Measurements from ENCODE around the gene JPT2. TPM values are rescaled to one million over a fixed set of nuclear protein-coding genes. Genes with fewer than 3 reads are reported as not detected.

JPT2 gene
- total RNA-seq, 2 donors from 2014 or later: 56.6 to 75.3 TPM

GRCh38 chr16:1707193-1707790 is 29.2 kb downstream of the JPT2 start:
- H3K27ac ChIP-seq: peak overlapping the region; percentile 80 to 88
- intact Hi-C loops (cut with DNase I): loop anchor here (10.0 kb wide), 1 partner anchor 92 kb away; the partner anchor contains the start of genes CRAMP1 and IFT140
- no peaks in the 10 kb centered on the region for H3K36me3 ChIP-seq
- H3K4me3 ChIP-seq: peak overlapping the region; percentile 47 to 87
- H3K27me3 ChIP-seq (replicated peaks; ENCODE audit: insufficient read depth): no peaks in the 10 kb centered on the region
- no peaks in the 10 kb centered on the region for H3K9me3 ChIP-seq
- 6% methylated on average over 15 of the region's 16 CpGs for WGBS
- no peak for DNase-seq (ENCODE audit: low spot score)
- H3K4me1 ChIP-seq (replicated peaks): peaks cover 13% of the 10 kb centered on the region
- no peak for TF ChIP-seq POLR2A (IDR thresholded peaks at IDR 0.05)
- no peak for TF ChIP-seq CTCF (IDR thresholded peaks at IDR 0.05)
- no peak for TF ChIP-seq POLR2AphosphoS5 (IDR thresholded peaks at IDR 0.05)

GRCh38 chr16:1708083-1708767 is 30.1 kb downstream of the JPT2 start:
- Histone ChIP-seq H3K4me3 (peak overlapping the region in 1 of 2 donors; percentile 87), H3K27ac (no peak overlapping the region), H3K36me3 (no peaks in the 10 kb centered on the region), H3K27me3 (replicated peaks; ENCODE audit: insufficient read depth) (no peaks in the 10 kb centered on the region), H3K4me1 (replicated peaks) (peaks cover 13% of the 10 kb centered on the region), H3K9me3 (no peaks in the 10 kb centered on the region)
- intact Hi-C loops (cut with DNase I): loop anchor here (10.0 kb wide), 1 partner anchor 93 kb away; the partner anchor contains the start of genes CRAMP1 and IFT140
- 89% methylated on average over 18 of the region's 18 CpGs for WGBS
- DNase-seq (ENCODE audit: low spot score): no peak
- TF ChIP-seq CTCF (IDR thresholded peaks at IDR 0.05): no peak
- TF ChIP-seq POLR2AphosphoS5 (IDR thresholded peaks at IDR 0.05): no peak
- no peak for TF ChIP-seq POLR2A (IDR thresholded peaks at IDR 0.05)

GRCh38 chr16:1708768-1709180 is 30.7 kb downstream of the JPT2 start:
- DNase-seq (ENCODE audit: low spot score): no peak
- intact Hi-C loops (cut with DNase I): loop anchor here (10.0 kb wide), 1 partner anchor 94 kb away; the partner anchor contains the start of genes CRAMP1 and IFT140
- no peak for TF ChIP-seq CTCF (IDR thresholded peaks at IDR 0.05)
- TF ChIP-seq POLR2AphosphoS5 (IDR thresholded peaks at IDR 0.05): no peak
- no peak for TF ChIP-seq POLR2A (IDR thresholded peaks at IDR 0.05)
- no peaks in the 10 kb centered on the region for H3K27me3 ChIP-seq (replicated peaks; ENCODE audit: insufficient read depth)
- no peaks in the 10 kb centered on the region for H3K36me3 ChIP-seq
- H3K4me3 ChIP-seq: no peak overlapping the region
- 73% methylated on average over 13 of the region's 13 CpGs for WGBS
- H3K9me3 ChIP-seq: no peaks in the 10 kb centered on the region
- peaks cover 13% of the 10 kb centered on the region for H3K4me1 ChIP-seq (replicated peaks)
- no peak overlapping the region for H3K27ac ChIP-seq

- H3K27me3 ChIP-seq (replicated peaks; ENCODE audit: insufficient read depth): no peaks in the 10 kb centered on the region
- no peaks in the 10 kb centered on the region for H3K9me3 ChIP-seq
- H3K36me3 ChIP-seq: no peaks in the 10 kb centered on the region
- TF ChIP-seq CTCF (IDR thresholded peaks at IDR 0.05): no peak
- TF ChIP-seq POLR2AphosphoS5 (IDR thresholded peaks at IDR 0.05): no peak
- TF ChIP-seq POLR2A (IDR thresholded peaks at IDR 0.05): no peak
- DNase-seq (ENCODE audit: low spot score): no peak
- H3K4me1 ChIP-seq (replicated peaks): peaks cover 13% of the 10 kb centered on the region
- intact Hi-C loops (cut with DNase I): loop anchor here (10.0 kb wide), 1 partner anchor 95 kb away; the partner anchor contains the start of genes CRAMP1 and IFT140
- WGBS: 83% methylated on average over 15 of the region's 15 CpGs
- H3K4me3 ChIP-seq: no peak overlapping the region
- no peak overlapping the region for H3K27ac ChIP-seq
Observed at GRCh38 chr16:1709356-1709755, 31.3 kb downstream of the JPT2 start.

All from prostate gland (tissue), 2 donors.